ENCODE data around the gene CCDC40.

DNA sequence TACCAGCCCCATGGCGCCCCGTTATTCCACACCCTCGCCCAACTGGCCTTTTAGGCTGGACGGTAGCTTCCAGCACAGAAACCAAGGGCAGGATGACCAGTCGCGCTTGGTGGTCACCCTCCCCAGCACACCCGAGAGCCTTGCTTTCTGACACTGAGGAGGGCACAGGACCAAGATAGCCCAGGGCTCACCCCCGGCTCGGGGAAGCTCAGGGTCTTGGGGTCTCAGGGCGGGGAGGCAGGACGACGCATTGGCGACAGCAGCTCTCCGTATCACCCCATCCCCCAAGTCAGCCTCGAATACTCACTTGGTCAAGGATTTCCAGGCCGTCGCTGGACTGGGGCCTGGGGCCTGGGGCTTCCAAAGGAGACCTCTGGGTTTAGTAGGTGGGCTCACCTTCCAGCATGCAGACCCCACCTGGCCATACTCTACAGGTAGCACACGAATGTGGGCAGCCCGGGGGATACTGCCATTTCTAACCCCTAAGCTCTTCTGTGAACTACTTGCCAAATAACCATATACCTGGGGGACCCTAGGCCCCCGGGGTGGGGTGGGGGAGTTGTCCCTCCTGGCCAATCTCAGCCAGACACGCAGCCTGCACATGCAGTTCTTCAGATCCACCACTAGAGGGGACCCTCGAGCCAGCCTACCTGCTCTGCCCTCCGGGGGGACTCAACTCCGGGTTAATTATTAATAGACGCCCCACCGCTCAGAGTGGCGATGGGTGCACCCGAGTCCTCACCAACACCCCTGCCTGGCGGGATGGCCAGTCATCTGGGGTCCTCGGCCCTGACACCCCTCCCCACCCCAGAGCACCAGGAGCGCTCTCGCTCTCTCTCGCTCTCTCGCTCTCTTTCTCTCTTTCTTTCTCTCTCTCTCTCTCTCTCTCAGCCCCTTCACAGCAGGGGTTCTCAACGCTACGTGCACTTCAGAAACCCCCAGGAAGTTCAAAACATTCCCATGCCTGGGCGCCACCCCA lies 30.8 kb upstream of the CCDC40 start:
- TF ChIP-seq, protein P1, sequence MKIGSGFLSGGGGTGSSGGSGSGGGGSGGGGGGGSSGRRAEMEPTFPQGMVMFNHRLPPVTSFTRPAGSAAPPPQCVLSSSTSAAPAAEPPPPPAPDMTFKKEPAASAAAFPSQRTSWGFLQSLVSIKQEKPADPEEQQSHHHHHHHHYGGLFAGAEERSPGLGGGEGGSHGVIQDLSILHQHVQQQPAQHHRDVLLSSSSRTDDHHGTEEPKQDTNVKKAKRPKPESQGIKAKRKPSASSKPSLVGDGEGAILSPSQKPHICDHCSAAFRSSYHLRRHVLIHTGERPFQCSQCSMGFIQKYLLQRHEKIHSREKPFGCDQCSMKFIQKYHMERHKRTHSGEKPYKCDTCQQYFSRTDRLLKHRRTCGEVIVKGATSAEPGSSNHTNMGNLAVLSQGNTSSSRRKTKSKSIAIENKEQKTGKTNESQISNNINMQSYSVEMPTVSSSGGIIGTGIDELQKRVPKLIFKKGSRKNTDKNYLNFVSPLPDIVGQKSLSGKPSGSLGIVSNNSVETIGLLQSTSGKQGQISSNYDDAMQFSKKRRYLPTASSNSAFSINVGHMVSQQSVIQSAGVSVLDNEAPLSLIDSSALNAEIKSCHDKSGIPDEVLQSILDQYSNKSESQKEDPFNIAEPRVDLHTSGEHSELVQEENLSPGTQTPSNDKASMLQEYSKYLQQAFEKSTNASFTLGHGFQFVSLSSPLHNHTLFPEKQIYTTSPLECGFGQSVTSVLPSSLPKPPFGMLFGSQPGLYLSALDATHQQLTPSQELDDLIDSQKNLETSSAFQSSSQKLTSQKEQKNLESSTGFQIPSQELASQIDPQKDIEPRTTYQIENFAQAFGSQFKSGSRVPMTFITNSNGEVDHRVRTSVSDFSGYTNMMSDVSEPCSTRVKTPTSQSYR (CRISPR knock-in tag; IDR thresholded peaks at IDR 0.05; ENCODE audit: borderline replicate concordance): no peak
- TF ChIP-seq STAT5B (CRISPR knock-in tag; IDR thresholded peaks at IDR 0.05): no peak
- TF ChIP-seq, protein P2, sequence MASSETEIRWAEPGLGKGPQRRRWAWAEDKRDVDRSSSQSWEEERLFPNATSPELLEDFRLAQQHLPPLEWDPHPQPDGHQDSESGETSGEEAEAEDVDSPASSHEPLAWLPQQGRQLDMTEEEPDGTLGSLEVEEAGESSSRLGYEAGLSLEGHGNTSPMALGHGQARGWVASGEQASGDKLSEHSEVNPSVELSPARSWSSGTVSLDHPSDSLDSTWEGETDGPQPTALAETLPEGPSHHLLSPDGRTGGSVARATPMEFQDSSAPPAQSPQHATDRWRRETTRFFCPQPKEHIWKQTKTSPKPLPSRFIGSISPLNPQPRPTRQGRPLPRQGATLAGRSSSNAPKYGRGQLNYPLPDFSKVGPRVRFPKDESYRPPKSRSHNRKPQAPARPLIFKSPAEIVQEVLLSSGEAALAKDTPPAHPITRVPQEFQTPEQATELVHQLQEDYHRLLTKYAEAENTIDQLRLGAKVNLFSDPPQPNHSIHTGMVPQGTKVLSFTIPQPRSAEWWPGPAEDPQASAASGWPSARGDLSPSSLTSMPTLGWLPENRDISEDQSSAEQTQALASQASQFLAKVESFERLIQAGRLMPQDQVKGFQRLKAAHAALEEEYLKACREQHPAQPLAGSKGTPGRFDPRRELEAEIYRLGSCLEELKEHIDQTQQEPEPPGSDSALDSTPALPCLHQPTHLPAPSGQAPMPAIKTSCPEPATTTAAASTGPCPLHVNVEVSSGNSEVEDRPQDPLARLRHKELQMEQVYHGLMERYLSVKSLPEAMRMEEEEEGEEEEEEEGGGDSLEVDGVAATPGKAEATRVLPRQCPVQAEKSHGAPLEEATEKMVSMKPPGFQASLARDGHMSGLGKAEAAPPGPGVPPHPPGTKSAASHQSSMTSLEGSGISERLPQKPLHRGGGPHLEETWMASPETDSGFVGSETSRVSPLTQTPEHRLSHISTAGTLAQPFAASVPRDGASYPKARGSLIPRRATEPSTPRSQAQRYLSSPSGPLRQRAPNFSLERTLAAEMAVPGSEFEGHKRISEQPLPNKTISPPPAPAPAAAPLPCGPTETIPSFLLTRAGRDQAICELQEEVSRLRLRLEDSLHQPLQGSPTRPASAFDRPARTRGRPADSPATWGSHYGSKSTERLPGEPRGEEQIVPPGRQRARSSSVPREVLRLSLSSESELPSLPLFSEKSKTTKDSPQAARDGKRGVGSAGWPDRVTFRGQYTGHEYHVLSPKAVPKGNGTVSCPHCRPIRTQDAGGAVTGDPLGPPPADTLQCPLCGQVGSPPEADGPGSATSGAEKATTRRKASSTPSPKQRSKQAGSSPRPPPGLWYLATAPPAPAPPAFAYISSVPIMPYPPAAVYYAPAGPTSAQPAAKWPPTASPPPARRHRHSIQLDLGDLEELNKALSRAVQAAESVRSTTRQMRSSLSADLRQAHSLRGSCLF (CRISPR knock-in tag; IDR thresholded peaks at IDR 0.05; ENCODE audit: borderline replicate concordance): no peak
- no peak for TF ChIP-seq TCF7L2 (IDR thresholded peaks at IDR 0.05; ENCODE audit: low read depth, low read length)
- TF ChIP-seq ZNF780A (CRISPR knock-in tag; IDR thresholded peaks at IDR 0.05): no peak
- TF ChIP-seq POLR2A (IDR thresholded peaks at IDR 0.05; ENCODE audit: insufficient read depth in 1 of 2, low read depth in 2 of 2, low read length in 2 of 2): no peak
- no peak; the same call in 1 of the 2 replicates for TF ChIP-seq KLF15 (CRISPR knock-in tag; IDR thresholded peaks at IDR 0.05; ENCODE audit: borderline replicate concordance)
- no peak for TF ChIP-seq LCORL (IDR thresholded peaks at IDR 0.05)
- peak; percentile 81 for TF ChIP-seq LCORL (CRISPR knock-in tag; IDR thresholded peaks at IDR 0.05)
